ENCODE results near the gene ATP13A1. TPM values are rescaled to one million over a fixed set of nuclear protein-coding genes. Genes with fewer than 3 reads are reported as not detected.
A peak's percentile ranks its signal among the peaks of the same experiment; 100 is the strongest.

The ATP13A1 gene
- total RNA-seq, 1 experiment from 2014 or later = 48.5 TPM

DNA sequence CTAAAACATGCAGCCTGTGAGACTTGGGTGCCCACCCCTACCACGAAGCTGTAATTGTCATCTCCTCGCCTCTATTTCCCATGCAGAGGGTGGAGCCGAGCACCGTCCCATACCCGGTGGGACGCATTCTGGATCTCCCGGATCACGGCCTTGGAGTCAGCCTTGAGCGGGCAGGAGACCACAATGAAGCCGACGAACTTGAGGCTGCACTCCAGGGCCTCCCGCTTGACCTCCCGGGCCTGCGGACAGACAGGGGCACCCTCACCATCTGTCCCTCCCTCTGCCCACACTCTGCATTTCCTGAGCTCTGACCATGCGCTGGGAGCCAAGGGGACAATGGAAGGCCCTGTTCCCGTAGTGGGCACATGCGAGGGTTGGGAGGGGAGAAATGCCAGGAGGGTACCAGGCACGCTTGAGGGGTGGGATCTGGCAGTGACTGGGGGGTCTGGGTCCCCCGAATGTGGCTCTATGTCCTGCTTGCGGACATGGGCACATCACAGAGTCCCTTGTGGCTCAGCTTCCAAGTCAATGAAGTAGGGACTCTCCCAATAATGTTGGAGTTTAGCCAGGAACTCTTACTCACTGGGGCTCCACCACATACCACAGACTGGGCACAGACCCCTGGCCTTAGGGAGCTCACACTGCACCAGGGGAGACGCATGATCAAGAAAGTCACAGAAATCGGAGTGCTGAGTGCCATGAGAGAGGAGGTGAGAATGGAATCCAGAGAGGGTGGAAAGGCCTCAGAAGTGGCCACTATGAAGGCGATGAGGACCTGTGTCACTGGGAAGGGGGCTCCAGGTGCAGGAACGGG, 10.8 kb downstream of the ATP13A1 start:
- ATAC-seq (no peak), DNase-seq (peak; percentile 29)
- intact Hi-C loops (cut with micrococcal nuclease) = no loop called here
- Histone ChIP-seq H3K27me3 (ENCODE audit: low read length) (no peaks in the 10 kb centered on the region), H3K4me1 (ENCODE audit: insufficient read depth, low read length) (no peaks in the 10 kb centered on the region), H3F3A (ENCODE audit: low read length, unreplicated experiment) (no peaks in the 10 kb centered on the region), H3K9me2 (replicated peaks; ENCODE audit: low read length) (no peaks in the 10 kb centered on the region), H3K4me3 (ENCODE audit: low read length) (no peak overlapping the region), H3K36me3 (ENCODE audit: low read depth, low read length) (peaks cover 66% of the 10 kb centered on the region), H3K27ac (ENCODE audit: low read length) (no peak overlapping the region), H2AFZ (ENCODE audit: low read length) (no peak overlapping the region), H3K9ac (ENCODE audit: low read length) (no peak overlapping the region), H3K4me2 (ENCODE audit: low read length) (no peak overlapping the region), H4K20me1 (ENCODE audit: low read length) (no peaks in the 10 kb centered on the region), H3K9me3 (ENCODE audit: low read length) (no peaks in the 10 kb centered on the region), H3K79me2 (ENCODE audit: low read length) (no peaks in the 10 kb centered on the region)
- CTCF ChIA-PET = no interaction called here
- BruUV-seq (replicated peaks) = no TSS peak
- TF ChIP-seq EZH2 (IDR thresholded peaks at IDR 0.05; ENCODE audit: low read length, unreplicated experiment) = no peak
- POLR2A ChIA-PET (ENCODE audit: unreplicated experiment) = no interaction called here

DNA sequence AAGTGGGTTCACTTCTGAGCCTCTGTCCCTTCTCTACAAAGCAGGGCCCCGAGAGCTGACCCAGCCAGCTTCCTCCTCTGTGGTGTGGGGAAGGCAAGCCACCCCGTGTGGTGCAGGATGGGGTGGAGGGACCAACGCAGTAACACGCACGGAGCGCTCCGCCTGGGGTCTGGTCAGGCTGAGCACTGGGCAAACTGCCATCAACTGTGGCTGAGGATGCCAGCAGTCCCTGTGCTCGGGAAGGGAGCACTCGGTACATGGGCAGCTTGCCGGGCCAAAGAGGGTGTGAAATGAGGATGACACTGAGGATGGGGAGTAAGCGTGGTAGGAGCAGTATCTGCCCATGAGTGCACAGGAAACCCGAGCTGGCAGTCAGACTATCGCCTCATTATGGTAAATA, 12.4 kb downstream of the ATP13A1 start:
- H3K4me1 ChIP-seq (ENCODE audit: insufficient read depth, low read length) = no peaks in the 10 kb centered on the region
- H4K20me1 ChIP-seq (ENCODE audit: low read length) = no peaks in the 10 kb centered on the region
- no peaks in the 10 kb centered on the region for H3F3A ChIP-seq (ENCODE audit: low read length, unreplicated experiment)
- BruUV-seq (replicated peaks) = no TSS peak
- H2AFZ ChIP-seq (ENCODE audit: low read length) = no peak overlapping the region
- no peak for ATAC-seq
- ChIA-PET CTCF (no interaction called here), POLR2A (ENCODE audit: unreplicated experiment) (no interaction called here)
- H3K9me3 ChIP-seq (ENCODE audit: low read length) = no peaks in the 10 kb centered on the region
- peaks cover 50% of the 10 kb centered on the region for H3K36me3 ChIP-seq (ENCODE audit: low read depth, low read length)
- TF ChIP-seq EZH2phosphoT487 (IDR thresholded peaks at IDR 0.05; ENCODE audit: borderline replicate concordance, low read length) (no peak), EZH2 (IDR thresholded peaks at IDR 0.05; ENCODE audit: low read length, unreplicated experiment) (no peak)
- TF ChIP-seq, protein P1, sequence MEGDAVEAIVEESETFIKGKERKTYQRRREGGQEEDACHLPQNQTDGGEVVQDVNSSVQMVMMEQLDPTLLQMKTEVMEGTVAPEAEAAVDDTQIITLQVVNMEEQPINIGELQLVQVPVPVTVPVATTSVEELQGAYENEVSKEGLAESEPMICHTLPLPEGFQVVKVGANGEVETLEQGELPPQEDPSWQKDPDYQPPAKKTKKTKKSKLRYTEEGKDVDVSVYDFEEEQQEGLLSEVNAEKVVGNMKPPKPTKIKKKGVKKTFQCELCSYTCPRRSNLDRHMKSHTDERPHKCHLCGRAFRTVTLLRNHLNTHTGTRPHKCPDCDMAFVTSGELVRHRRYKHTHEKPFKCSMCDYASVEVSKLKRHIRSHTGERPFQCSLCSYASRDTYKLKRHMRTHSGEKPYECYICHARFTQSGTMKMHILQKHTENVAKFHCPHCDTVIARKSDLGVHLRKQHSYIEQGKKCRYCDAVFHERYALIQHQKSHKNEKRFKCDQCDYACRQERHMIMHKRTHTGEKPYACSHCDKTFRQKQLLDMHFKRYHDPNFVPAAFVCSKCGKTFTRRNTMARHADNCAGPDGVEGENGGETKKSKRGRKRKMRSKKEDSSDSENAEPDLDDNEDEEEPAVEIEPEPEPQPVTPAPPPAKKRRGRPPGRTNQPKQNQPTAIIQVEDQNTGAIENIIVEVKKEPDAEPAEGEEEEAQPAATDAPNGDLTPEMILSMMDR (conservative IDR thresholded peaks at IDR 0.05; ENCODE audit: low read depth, low read length) = no peak
- no peak overlapping the region for H3K4me2 ChIP-seq (ENCODE audit: low read length)
- intact Hi-C loops (cut with micrococcal nuclease) = no loop called here
- no peaks in the 10 kb centered on the region for H3K9me2 ChIP-seq (replicated peaks; ENCODE audit: low read length)
- H3K27me3 ChIP-seq (ENCODE audit: low read length) = no peaks in the 10 kb centered on the region
- no peak overlapping the region for H3K4me3 ChIP-seq (ENCODE audit: low read length)
- H3K27ac ChIP-seq (ENCODE audit: low read length) = no peak overlapping the region
- H3K9ac ChIP-seq (ENCODE audit: low read length) = no peak overlapping the region
- no peak for DNase-seq
- H3K79me2 ChIP-seq (ENCODE audit: low read length) = no peaks in the 10 kb centered on the region

DNA sequence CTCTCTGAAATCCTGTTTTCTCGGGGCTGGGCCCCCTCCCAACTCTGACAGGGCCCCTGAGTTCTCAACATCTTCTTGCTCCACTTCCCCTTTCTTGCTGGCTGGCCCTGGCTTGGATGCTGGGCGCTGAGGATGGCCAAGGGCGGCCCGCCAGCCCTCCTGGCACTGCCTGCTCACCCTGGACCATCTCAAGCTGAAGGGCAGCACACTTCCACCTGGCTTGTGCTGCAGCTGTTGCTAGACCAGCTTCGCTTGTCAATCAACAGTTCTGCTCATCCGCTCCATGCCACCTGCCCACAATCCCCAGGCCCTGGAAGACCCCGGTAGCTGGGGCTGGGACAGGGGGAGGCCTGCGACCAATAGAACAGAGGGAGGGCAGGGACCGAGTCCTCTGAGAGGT, 13.1 kb downstream of the ATP13A1 start:
- Histone ChIP-seq H4K20me1 (ENCODE audit: low read length) (no peaks in the 10 kb centered on the region), H3K9me3 (ENCODE audit: low read length) (no peaks in the 10 kb centered on the region), H3K9ac (ENCODE audit: low read length) (no peak overlapping the region), H3K36me3 (ENCODE audit: low read depth, low read length) (peaks cover 48% of the 10 kb centered on the region), H3K27me3 (ENCODE audit: low read length) (no peaks in the 10 kb centered on the region), H3K4me2 (ENCODE audit: low read length) (no peak overlapping the region), H3K79me2 (ENCODE audit: low read length) (no peaks in the 10 kb centered on the region), H2AFZ (ENCODE audit: low read length) (no peak overlapping the region), H3F3A (ENCODE audit: low read length, unreplicated experiment) (no peaks in the 10 kb centered on the region), H3K4me1 (ENCODE audit: insufficient read depth, low read length) (no peaks in the 10 kb centered on the region), H3K9me2 (replicated peaks; ENCODE audit: low read length) (no peaks in the 10 kb centered on the region), H3K4me3 (ENCODE audit: low read length) (no peak overlapping the region), H3K27ac (ENCODE audit: low read length) (no peak overlapping the region)
- TF ChIP-seq, protein P1 (conservative IDR thresholded peaks at IDR 0.05; ENCODE audit: low read depth, low read length) = no peak
- TF ChIP-seq EZH2 (IDR thresholded peaks at IDR 0.05; ENCODE audit: low read length, unreplicated experiment) = no peak
- TF ChIP-seq EZH2phosphoT487 (IDR thresholded peaks at IDR 0.05; ENCODE audit: borderline replicate concordance, low read length) = no peak
- ChIA-PET CTCF (no interaction called here), POLR2A (ENCODE audit: unreplicated experiment) (no interaction called here)
- intact Hi-C loops (cut with micrococcal nuclease) = no loop called here
- no TSS peak for BruUV-seq (replicated peaks)
- no peak for DNase-seq
- ATAC-seq = no peak

Data from PC-3 (cell line).